HepG2 (cell line): Measurements from ENCODE around the gene NME1. TPM values are rescaled to one million over a fixed set of nuclear protein-coding genes. Genes with fewer than 3 reads are reported as not detected.

Experiments
- NFE2L2 ChIP-seq: fragments of 150-350 bp; IDR thresholded peaks from 2 replicates; pipeline ENCODE4 v1.6.1; 2014; ENCODE audit warnings: low read length
- polyA plus RNA-seq, 8 experiments: library from polyadenylated mRNA; depleted of rRNA in 3 of 8; stranded (reverse) in 7 of 8; unstranded in 1 of 8; fragments of >200 nt; fragmentation: Illumina TruSeq in 4 of 8; extraction: Trizol in 4 of 8; gene quantifications; 2 replicates each; pipeline versions ENCODE4 v1.2.1 to v1.2.3, GENCODE V29; 2011 to 2016; ENCODE audit warnings: low read depth in 4 of 8, missing spikeins in 1 of 8, mixed read lengths in 1 of 8; ENCODE audit not compliant: insufficient read depth in 1 of 8
- total RNA-seq, 5 experiments: library from RNA; depleted of rRNA; stranded (reverse); fragments of >200 nt; fragmentation: Illumina TruSeq; extraction: Trizol; gene quantifications; 2 replicates each; pipeline ENCODE4 v1.2.3, GENCODE V29; 2016; ENCODE audit warnings: low read depth in 1 of 5
- TF ChIP-seq, protein P1 (sequence below): sonication (generic); formaldehyde crosslinking; IDR thresholded peaks from one replicate; pipeline ENCODE4 v1.5.1; 2020; ENCODE audit warnings: mild to moderate bottlenecking, missing genetic modification reagents; ENCODE audit errors: not compliant biosample characterization
- TF ChIP-seq, protein P2 (sequence below): sonication (generic); formaldehyde crosslinking; IDR thresholded peaks from 2 replicates; pipeline ENCODE4 v1.4.0; 2020; ENCODE audit warnings: mild to moderate bottlenecking, missing genetic modification reagents

NME1 gene
- total and polyA plus RNA-seq, 2 of the 13 experiments (the other 11 are each of a cell fraction or from before 2014, with no cell fraction given): 295 to 516 TPM

DNA sequence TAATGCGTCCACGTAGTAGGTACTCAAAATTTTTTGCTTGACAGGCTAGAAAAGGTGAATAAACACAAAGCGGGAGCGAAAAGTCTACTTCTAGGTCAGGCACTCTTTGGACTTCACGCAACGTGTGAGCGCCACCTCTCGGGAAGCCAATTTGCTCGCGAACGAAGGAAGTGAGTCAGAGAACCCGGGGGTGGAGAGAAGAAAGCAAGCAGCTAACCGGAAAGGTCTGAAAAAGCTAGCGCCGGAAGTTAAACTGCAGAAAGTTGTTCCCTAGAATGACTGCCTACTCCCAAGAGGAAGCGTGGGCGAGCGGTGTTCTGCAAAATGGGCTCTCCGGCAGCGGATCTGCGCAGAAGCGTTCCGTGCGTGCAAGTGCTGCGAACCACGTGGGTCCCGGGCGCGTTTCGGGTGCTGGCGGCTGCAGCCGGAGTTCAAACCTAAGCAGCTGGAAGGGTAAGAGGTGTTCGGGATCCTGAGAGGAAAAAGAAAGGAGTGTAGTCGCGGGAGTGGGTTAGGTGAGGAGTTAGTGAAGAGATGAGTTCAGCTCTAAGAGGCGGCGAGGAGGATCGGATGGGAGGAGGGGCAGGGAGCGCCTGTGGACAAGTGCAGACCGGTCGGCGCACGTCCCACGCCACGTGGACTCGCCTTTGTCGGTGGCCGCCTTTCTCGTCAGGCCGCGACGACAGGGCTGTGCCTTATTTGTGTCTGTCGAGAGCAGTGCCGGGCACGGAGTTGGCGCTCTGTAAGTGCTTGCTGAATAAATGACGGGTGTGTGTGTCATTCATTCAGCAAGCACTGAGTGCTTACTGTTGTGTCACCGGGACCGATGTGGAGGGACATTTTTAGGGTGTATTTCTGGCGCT lies at the start of gene NME1 (continued):
- TF ChIP-seq, protein P1, sequence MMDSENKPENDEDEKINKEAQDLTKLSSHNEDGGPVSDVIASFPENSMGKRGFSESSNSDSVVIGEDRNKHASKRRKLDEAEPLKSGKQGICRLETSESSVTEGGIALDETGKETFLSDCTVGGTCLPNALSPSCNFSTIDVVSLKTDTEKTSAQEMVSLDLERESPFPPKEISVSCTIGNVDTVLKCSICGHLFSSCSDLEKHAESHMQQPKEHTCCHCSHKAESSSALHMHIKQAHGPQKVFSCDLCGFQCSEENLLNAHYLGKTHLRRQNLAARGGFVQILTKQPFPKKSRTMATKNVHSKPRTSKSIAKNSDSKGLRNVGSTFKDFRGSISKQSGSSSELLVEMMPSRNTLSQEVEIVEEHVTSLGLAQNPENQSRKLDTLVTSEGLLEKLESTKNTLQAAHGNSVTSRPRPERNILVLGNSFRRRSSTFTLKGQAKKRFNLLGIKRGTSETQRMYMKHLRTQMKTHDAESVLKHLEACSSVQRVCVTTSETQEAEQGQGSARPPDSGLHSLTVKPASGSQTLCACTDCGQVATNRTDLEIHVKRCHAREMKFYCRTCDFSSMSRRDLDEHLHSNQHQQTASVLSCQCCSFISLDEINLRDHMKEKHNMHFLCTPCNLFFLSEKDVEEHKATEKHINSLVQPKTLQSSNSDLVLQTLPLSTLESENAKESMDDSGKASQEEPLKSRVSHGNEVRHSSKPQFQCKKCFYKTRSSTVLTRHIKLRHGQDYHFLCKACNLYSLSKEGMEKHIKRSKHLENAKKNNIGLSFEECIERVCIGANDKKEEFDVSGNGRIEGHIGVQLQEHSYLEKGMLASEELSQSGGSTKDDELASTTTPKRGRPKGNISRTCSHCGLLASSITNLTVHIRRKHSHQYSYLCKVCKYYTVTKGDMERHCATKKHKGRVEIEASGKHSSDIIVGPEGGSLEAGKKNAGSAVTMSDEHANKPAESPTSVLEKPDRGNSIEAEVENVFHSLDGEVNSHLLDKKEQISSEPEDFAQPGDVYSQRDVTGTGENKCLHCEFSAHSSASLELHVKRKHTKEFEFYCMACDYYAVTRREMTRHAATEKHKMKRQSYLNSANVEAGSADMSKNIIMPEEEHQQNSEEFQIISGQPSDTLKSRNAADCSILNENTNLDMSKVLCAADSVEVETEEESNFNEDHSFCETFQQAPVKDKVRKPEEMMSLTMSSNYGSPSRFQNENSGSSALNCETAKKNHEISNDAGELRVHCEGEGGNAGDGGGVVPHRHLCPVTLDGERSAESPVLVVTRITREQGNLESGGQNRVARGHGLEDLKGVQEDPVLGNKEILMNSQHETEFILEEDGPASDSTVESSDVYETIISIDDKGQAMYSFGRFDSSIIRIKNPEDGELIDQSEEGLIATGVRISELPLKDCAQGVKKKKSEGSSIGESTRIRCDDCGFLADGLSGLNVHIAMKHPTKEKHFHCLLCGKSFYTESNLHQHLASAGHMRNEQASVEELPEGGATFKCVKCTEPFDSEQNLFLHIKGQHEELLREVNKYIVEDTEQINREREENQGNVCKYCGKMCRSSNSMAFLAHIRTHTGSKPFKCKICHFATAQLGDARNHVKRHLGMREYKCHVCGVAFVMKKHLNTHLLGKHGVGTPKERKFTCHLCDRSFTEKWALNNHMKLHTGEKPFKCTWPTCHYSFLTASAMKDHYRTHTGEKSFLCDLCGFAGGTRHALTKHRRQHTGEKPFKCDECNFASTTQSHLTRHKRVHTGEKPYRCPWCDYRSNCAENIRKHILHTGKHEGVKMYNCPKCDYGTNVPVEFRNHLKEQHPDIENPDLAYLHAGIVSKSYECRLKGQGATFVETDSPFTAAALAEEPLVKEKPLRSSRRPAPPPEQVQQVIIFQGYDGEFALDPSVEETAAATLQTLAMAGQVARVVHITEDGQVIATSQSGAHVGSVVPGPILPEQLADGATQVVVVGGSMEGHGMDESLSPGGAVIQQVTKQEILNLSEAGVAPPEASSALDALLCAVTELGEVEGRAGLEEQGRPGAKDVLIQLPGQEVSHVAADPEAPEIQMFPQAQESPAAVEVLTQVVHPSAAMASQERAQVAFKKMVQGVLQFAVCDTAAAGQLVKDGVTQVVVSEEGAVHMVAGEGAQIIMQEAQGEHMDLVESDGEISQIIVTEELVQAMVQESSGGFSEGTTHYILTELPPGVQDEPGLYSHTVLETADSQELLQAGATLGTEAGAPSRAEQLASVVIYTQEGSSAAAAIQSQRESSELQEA (CRISPR knock-in tag): peak; percentile 83
- TF ChIP-seq, protein P2, sequence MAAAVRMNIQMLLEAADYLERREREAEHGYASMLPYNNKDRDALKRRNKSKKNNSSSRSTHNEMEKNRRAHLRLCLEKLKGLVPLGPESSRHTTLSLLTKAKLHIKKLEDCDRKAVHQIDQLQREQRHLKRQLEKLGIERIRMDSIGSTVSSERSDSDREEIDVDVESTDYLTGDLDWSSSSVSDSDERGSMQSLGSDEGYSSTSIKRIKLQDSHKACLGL (CRISPR knock-in tag): peak; percentile 100
- peak; percentile 52 for TF ChIP-seq NFE2L2
- TF ChIP-seq, all 625 proteins: peak for 531
